Measurements from ENCODE around the gene TXLNG.

GRCh38 chrX:16851827-16852226 is 65.6 kb downstream of the TXLNG start:
- TF ChIP-seq POLR2AphosphoS5 (IDR thresholded peaks at IDR 0.05) (no peak), POLR2A (IDR thresholded peaks at IDR 0.05) (no peak), EP300 (IDR thresholded peaks at IDR 0.05) (no peak)
- TF ChIP-seq, protein P1, sequence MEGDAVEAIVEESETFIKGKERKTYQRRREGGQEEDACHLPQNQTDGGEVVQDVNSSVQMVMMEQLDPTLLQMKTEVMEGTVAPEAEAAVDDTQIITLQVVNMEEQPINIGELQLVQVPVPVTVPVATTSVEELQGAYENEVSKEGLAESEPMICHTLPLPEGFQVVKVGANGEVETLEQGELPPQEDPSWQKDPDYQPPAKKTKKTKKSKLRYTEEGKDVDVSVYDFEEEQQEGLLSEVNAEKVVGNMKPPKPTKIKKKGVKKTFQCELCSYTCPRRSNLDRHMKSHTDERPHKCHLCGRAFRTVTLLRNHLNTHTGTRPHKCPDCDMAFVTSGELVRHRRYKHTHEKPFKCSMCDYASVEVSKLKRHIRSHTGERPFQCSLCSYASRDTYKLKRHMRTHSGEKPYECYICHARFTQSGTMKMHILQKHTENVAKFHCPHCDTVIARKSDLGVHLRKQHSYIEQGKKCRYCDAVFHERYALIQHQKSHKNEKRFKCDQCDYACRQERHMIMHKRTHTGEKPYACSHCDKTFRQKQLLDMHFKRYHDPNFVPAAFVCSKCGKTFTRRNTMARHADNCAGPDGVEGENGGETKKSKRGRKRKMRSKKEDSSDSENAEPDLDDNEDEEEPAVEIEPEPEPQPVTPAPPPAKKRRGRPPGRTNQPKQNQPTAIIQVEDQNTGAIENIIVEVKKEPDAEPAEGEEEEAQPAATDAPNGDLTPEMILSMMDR (IDR thresholded peaks at IDR 0.05) = no peak

All from upper lobe of left lung (tissue), 4 donors.